Ishikawa (cell line): Measurements from ENCODE around the gene IL36B.

Experiments used
- CEBPB ChIP-seq: IDR thresholded peaks from 2 replicates; pipeline ENCODE4 v1.6.1; 2012
- CREB1 ChIP-seq: IDR thresholded peaks from 2 replicates; pipeline ENCODE4 v1.6.1; 2012; ENCODE audit warnings: low read depth
- EGR1 ChIP-seq: IDR thresholded peaks from 2 replicates; pipeline ENCODE4 v1.6.1; 2012
- EP300 ChIP-seq: IDR thresholded peaks from 2 replicates; pipeline ENCODE4 v1.6.1; 2012; ENCODE audit warnings: borderline replicate concordance
- FOXM1 ChIP-seq: IDR thresholded peaks from 2 replicates; pipeline ENCODE4 v1.6.1; 2012; ENCODE audit warnings: low read depth, borderline replicate concordance
- NFIC ChIP-seq: IDR thresholded peaks from 2 replicates; pipeline ENCODE4 v1.6.1; 2012
- RAD21 ChIP-seq: IDR thresholded peaks from 2 replicates; pipeline ENCODE4 v1.6.1; 2012; ENCODE audit warnings: low read depth
- REST ChIP-seq: IDR thresholded peaks from 2 replicates; pipeline ENCODE4 v1.6.1; 2012; ENCODE audit warnings: low read depth, mild to moderate bottlenecking
- TAF1 ChIP-seq: IDR thresholded peaks from 2 replicates; pipeline ENCODE4 v1.6.1; 2012; ENCODE audit warnings: low read depth, mild to moderate bottlenecking
- TCF12 ChIP-seq: IDR thresholded peaks from 2 replicates; pipeline ENCODE4 v1.6.1; 2012; ENCODE audit warnings: low read depth
- TEAD4 ChIP-seq: IDR thresholded peaks from 2 replicates; pipeline ENCODE4 v1.6.1; 2012
- USF1 ChIP-seq: IDR thresholded peaks from 2 replicates; pipeline ENCODE4 v1.6.1; 2012
- YY1 ChIP-seq: IDR thresholded peaks from 2 replicates; pipeline ENCODE4 v1.6.1; 2012; ENCODE audit warnings: low read depth
- ZBTB7A ChIP-seq: IDR thresholded peaks from 2 replicates; pipeline ENCODE4 v1.6.1; 2012; ENCODE audit warnings: low read depth
- TF ChIP-seq, protein P1 (sequence below): IDR thresholded peaks from 2 replicates; pipeline ENCODE4 v1.6.1; 2012

IL36B gene

DNA sequence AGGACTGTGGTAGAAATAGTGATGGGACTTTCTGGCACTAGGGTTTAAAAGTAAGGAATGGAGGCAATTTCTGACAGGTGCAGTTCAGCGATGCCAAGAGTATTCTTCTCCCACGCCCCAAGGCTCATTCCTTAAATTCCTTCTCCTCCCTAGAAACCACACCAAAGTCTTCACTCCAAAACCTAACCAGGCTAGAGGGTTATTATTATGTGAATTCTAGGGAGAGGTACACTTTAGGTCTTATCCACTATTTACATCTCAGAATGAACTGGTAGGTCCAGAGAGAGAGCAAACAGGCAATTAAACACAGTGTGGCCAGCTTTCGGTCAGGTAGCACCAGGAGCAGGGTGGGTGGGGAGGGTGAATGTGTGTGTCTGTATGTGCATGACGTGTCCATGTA, 26.5 kb upstream of the IL36B start:
- TF ChIP-seq ZBTB7A (no peak), RAD21 (no peak), EP300 (peak; percentile 32; the same call in 1 of the 2 replicates), USF1 (no peak), CEBPB (no peak), TAF1 (no peak), NFIC (peak; percentile 59), REST (no peak), YY1 (no peak), TCF12 (peak; percentile 60; the same call in 1 of the 2 replicates), EGR1 (no peak), TEAD4 (peak; percentile 82), FOXM1 (no peak), CREB1 (no peak)
- TF ChIP-seq, protein P1, sequence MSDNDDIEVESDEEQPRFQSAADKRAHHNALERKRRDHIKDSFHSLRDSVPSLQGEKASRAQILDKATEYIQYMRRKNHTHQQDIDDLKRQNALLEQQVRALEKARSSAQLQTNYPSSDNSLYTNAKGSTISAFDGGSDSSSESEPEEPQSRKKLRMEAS: no peak

DNA sequence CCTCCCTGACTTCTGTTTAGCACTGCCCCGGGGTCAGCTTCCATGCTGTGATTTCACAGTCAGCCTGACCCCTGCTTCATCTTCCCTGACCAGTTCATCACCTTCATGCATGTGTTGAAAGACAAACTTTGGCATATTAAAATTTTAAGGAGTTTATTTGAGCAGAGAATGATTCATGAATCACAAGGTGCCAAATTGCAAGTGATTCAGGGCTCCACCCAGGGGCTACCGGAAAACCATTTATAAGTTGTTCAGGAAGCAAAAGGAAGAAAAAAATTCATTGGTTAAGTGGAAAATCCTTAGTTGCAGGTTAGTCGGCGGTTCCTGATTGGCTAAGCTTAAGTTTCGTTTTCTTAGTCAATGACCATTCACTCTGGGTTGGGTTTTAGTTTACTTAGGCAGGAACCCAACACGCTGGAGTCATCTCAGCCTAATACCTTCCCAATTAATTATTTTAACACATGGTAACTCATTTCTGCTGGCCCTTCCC, 25.7 kb upstream of the IL36B start:
- TF ChIP-seq NFIC (no peak), USF1 (no peak), CEBPB (no peak), TCF12 (no peak), REST (no peak), TEAD4 (no peak), ZBTB7A (no peak), EP300 (no peak; the same call in 1 of the 2 replicates)

GRCh38 chr2:113077921-113078320, 25.3 kb upstream of the IL36B start:
- TF ChIP-seq FOXM1 (no peak), EGR1 (no peak), TAF1 (no peak), RAD21 (no peak), ZBTB7A (no peak), YY1 (no peak), CREB1 (no peak), TEAD4 (no peak), CEBPB (no peak), TCF12 (no peak), USF1 (no peak), NFIC (no peak), REST (no peak), EP300 (no peak)
- TF ChIP-seq, protein P1: no peak

DNA sequence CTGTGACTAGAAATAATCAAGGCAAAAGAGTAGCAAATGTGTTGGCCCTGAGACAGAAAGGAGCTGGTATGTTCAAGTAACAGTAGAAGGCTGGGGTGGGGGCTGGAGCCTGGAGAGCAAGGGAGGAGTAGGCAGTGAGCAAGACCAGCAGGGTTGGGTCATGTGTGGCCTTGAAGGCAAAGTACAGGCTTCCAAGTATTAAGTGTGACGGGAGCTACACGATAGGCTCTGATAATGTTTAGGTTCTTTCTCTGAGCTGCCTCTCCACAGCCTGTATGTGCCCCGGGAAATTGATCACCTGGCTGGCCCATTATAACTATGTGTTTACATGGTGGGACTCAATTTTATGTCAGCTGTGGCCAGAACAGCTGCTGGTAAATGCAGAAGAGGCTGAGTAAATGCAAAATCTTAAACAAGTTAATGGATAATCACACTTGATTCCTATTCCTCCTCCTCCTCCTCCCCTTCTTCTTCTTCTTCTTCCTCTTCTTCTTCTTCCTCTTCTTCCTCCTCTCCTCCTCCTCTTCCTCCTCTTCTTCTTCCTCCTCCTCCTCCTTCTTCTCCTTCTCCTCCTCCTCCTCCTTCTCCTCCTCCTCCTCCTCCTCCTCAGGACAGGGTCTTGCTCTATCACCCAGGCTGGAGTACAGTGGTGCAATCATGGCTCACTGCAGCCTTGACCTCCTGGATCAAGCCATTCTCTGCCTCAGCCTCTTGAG, 24.4 kb upstream of the IL36B start:
- TF ChIP-seq NFIC (no peak), YY1 (no peak), RAD21 (no peak), CREB1 (no peak)
- TF ChIP-seq, protein P1: no peak
